T-cell (primary cell): ENCODE measurements around the gene CHTF18. TPM values are rescaled to one million over a fixed set of nuclear protein-coding genes. Genes with fewer than 3 reads are reported as not detected.

ENCODE experiments used
- ATAC-seq, 4 experiments: fragments of 200-7000 bp in 3 of 4; fragments of 150-1000 bp in 1 of 4; cut with Tn5 transposase; replicated peaks in 1 of 4; 1 replicate in 3 of 4; 2 replicates in 1 of 4; pipeline ENCODE4 v1.10.0; 2021; ENCODE audit warnings: moderate library complexity in 3 of 4, mild to moderate bottlenecking in 2 of 4, moderate number of reproducible peaks in 1 of 4
- CTCF ChIA-PET, 2 donors: fragments of 300-600 bp; sonication (Branson Sonifier 250); formaldehyde crosslinking; loops; one replicate each; lab custom pipeline; 2022; ENCODE audit warnings: antibody characterized with exemption in 2 of 2; lab: Charles Lee
- POLR2A ChIA-PET, 2 donors: fragments of 300-600 bp; sonication (Branson Sonifier 250); formaldehyde crosslinking; loops; one replicate each; lab custom pipeline; 2022; ENCODE audit warnings: antibody characterized with exemption in 2 of 2; lab: Charles Lee
- DNase-seq, 35 experiments: peaks; one replicate each; pipeline versions ENCODE4 v3.0.0 to v3.0.0-alpha.2; 2013 to 2023
- H3K27ac ChIP-seq: one replicate; pipeline ENCODE4 v1.5.1; 2013; ENCODE audit warnings: low read length
- H3K27me3 ChIP-seq, 2 experiments: replicated peaks in 1 of 2; 1 replicate in 1 of 2; 2 replicates in 1 of 2; pipeline versions ENCODE4 v1.6.1 to v1.7.0; 2013; ENCODE audit warnings: low read length in 1 of 2, mixed read lengths in 1 of 2; ENCODE audit not compliant: control insufficient read depth in 2 of 2, insufficient read depth in 2 of 2; ENCODE audit errors: extremely low read depth in 1 of 2
- H3K36me3 ChIP-seq, 2 donors: 1 replicate in 1 of 2; 2 replicates in 1 of 2; pipeline versions ENCODE4 v1.6.1 to v1.7.0; 2013; ENCODE audit warnings: low read length in 1 of 2; ENCODE audit not compliant: control insufficient read depth in 2 of 2, insufficient read depth in 1 of 2; ENCODE audit errors: extremely low read depth in 1 of 2
- H3K4me1 ChIP-seq, 2 experiments: 1 replicate in 1 of 2; 2 replicates in 1 of 2; pipeline versions ENCODE4 v1.6.1 to v1.7.0; 2013; ENCODE audit warnings: low read length in 2 of 2, mixed read lengths in 1 of 2; ENCODE audit not compliant: insufficient read depth in 2 of 2, control insufficient read depth in 1 of 2; ENCODE audit errors: extremely low read depth in 1 of 2
- H3K4me3 ChIP-seq, 2 donors: 1 replicate in 1 of 2; 2 replicates in 1 of 2; pipeline versions ENCODE4 v1.5.1 to v1.7.0; 2013; ENCODE audit warnings: mild to moderate bottlenecking in 2 of 2, low read length in 1 of 2, moderate library complexity in 1 of 2; ENCODE audit not compliant: control insufficient read depth in 1 of 2; ENCODE audit errors: extremely low read depth in 1 of 2
- H3K9me3 ChIP-seq: 2 replicates; pipeline ENCODE4 v1.7.0; 2013
- H3K27ac Mint-ChIP-seq, 2 donors: one replicate each; pipeline ENCODE4 v1.8.0; 2020 to 2021; ENCODE audit warnings: mild to moderate bottlenecking in 2 of 2, mixed read lengths in 2 of 2
- H3K27me3 Mint-ChIP-seq, 2 donors: one replicate each; pipeline ENCODE4 v1.8.0; 2021 to 2022; ENCODE audit warnings: mixed read lengths in 2 of 2
- H3K36me3 Mint-ChIP-seq: one replicate; pipeline ENCODE4 v1.8.0; 2021; ENCODE audit warnings: mixed read lengths
- H3K4me1 Mint-ChIP-seq, 3 donors: one replicate each; pipeline ENCODE4 v1.8.0; 2020 to 2022; ENCODE audit warnings: mixed read lengths in 3 of 3, mild to moderate bottlenecking in 1 of 3
- H3K4me3 Mint-ChIP-seq, 3 donors: one replicate each; pipeline ENCODE4 v1.8.0; 2020 to 2022; ENCODE audit warnings: mild to moderate bottlenecking in 3 of 3, mixed read lengths in 3 of 3, moderate library complexity in 3 of 3
- H3K9me3 Mint-ChIP-seq, 3 donors: one replicate each; pipeline ENCODE4 v1.8.0; 2020 to 2022; ENCODE audit warnings: mixed read lengths in 3 of 3
- WGBS: methylation state at CpG from one replicate; pipeline ENCODE4 v1.1.5; 2013; ENCODE audit warnings: missing lambda C conversion rate; ENCODE audit not compliant: insufficient coverage; 5-methylcytosine and 5-hydroxymethylcytosine counted together
- total RNA-seq, 35 experiments: library from RNA in 6 of 35; stranded (reverse) in 6 of 35; fragments of 120-200 nt in 1 of 35; gene quantifications; one replicate each; pipeline versions ENCODE4 v1.2.1 to v1.2.4 and lab custom pipeline; 2013 to 2026

Gene CHTF18
- total RNA-seq, 5 donors from 2014 or later (not counting 1 experiment from before 2014, with no cell fraction given) = 29.6 to 73.2 (median 49.5) TPM

DNA sequence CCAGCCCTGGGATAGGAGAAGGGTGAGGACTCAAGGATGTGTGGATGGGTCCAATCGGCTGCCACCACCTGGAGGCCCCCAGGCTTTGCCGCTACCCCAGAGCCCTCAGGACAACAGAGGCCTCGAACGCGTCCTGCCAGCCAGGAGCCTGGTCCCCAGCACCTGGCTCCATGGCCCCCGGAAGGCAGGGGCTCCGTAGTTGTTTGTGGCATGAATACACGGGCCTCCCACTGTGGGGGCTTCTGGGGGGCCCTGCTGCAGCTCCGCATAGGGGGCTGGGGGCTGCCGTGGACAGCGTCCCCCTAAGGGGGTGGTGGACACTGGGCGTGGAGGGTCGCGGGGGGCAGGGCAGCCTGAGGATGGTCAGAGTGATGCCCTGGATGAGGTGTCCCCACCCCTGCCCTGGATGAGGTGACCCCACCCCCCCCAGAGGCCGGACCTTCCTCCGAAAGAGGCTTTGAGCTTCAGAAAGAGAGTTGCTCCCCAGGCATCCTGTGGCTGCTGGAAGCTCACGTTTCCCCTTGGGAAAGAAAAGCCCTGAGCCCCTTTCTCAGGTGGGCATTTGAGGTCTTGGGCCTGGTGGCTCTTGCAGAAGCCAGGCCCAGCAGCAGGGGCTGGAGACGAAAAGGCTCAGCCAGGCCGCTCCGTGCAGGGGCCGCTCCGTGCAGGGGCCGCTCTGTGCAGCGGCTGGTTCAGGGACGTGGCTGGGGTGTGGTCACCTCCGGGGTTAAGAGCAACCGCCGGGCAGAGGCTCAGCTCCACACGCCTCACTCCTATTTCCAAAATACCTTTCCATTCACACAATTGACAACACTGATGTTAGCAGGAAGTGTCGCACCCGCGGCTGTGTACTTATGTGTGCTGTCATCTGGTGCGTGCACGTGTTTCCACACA, 52.4 kb downstream of the CHTF18 start:
- no peak overlapping the region for H3K4me3 Mint-ChIP-seq
- Histone ChIP-seq H3K27me3 (peaks cover 0 to 41% of the 10 kb centered on the region in 2 experiments), H3K4me3 (no peak overlapping the region), H3K4me1 (no peaks in the 10 kb centered on the region), H3K36me3 (no peaks in the 10 kb centered on the region), H3K9me3 (no peaks in the 10 kb centered on the region), H3K27ac (no peak overlapping the region)
- no peak overlapping the region for H3K27ac Mint-ChIP-seq
- ATAC-seq (no peak), DNase-seq (no peak)
- peaks cover 0 to 4% (median 0%) of the 10 kb centered on the region in 3 donors for H3K9me3 Mint-ChIP-seq
- POLR2A ChIA-PET = interaction anchor here in 1 of 2 donors (0.6 kb wide), 1 partner anchor 678 kb away, joined by 3 read pairs; no protein-coding TSS in a partner anchor
- CTCF ChIA-PET = no interaction called here
- H3K4me1 Mint-ChIP-seq = no peaks in the 10 kb centered on the region
- H3K27me3 Mint-ChIP-seq = peaks cover 4 to 5% of the 10 kb centered on the region in 2 donors
- H3K36me3 Mint-ChIP-seq = no peaks in the 10 kb centered on the region
- 91% methylated on average over 24 of the region's 34 CpGs for WGBS

DNA sequence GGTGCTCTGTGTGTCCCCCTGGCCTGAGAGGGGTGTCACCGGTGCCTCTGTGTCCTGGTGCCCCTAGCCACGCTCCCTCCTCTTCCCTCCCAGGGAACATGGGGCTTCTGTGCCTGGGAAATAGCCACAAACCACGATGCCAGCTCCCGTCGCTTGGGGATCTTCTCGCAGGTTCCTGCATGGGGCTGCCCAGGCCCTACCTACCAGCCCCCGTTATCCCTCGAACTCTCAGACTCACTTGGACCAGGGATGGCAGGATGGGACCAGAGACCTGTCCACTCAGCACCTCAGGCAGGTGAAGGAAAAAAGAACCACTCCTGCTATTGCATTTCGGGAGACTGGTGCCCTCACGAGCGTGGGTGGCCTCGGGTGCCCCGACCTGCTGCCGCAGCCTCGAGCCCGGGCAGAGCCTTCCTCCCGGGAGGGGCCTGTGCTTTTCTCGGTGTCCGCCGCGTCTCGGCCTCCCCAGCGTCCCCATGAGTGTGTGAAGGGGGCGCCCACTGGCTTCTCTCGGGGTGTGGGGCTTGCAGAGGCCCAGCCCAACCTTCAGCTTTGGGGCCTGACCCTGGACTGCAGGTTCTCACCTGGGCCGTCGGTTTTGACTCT, 53.1 kb downstream of the CHTF18 start:
- Histone ChIP-seq H3K27ac (no peak overlapping the region), H3K27me3 (peaks cover 0 to 41% of the 10 kb centered on the region in 2 experiments), H3K4me1 (no peaks in the 10 kb centered on the region), H3K36me3 (no peaks in the 10 kb centered on the region), H3K4me3 (no peak overlapping the region), H3K9me3 (no peaks in the 10 kb centered on the region)
- Mint-ChIP-seq H3K4me3 (no peak overlapping the region), H3K27ac (no peak overlapping the region), H3K9me3 (no peaks in the 10 kb centered on the region), H3K27me3 (peaks cover 4 to 5% of the 10 kb centered on the region in 2 donors), H3K36me3 (no peaks in the 10 kb centered on the region), H3K4me1 (no peaks in the 10 kb centered on the region)
- 79% methylated on average over 23 of the region's 27 CpGs for WGBS
- DNase-seq = no peak
- no peak for ATAC-seq
- CTCF ChIA-PET = no interaction called here
- POLR2A ChIA-PET = interaction anchor here in 1 of 2 donors (0.6 kb wide), 1 partner anchor 678 kb away, joined by 3 read pairs; no protein-coding TSS in a partner anchor

DNA sequence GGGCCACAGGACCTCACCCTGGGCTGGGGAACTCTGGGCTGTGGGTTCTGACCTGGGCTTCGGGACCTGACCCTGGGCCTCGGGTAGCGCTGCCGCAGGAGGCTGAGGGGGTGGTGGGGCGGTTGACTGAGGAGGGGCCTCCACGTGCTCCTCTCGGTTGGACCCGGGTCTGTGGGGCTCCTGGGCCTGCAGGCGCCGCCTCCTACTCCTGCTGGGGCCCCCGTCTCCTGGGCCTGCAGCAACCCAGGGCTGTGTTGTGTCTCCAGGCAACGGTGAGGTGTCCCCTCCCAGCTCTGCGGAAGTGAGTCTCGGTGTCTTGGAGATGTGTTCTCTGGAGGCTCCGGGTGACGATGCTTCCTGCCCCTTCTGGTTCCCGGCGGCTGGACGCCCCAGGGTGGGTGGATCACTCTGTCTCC, 53.6 kb downstream of the CHTF18 start:
- 81% methylated on average over 13 of the region's 19 CpGs for WGBS
- no peaks in the 10 kb centered on the region for H3K9me3 Mint-ChIP-seq
- CTCF ChIA-PET = no interaction called here
- peaks cover 4 to 5% of the 10 kb centered on the region in 2 donors for H3K27me3 Mint-ChIP-seq
- H3K27ac ChIP-seq = no peak overlapping the region
- H3K4me3 Mint-ChIP-seq = no peak overlapping the region
- no peaks in the 10 kb centered on the region for H3K36me3 ChIP-seq
- H3K4me1 Mint-ChIP-seq = no peaks in the 10 kb centered on the region
- no peak overlapping the region for H3K27ac Mint-ChIP-seq
- peaks cover 0 to 41% of the 10 kb centered on the region in 2 experiments for H3K27me3 ChIP-seq
- no peaks in the 10 kb centered on the region for H3K4me1 ChIP-seq
- H3K4me3 ChIP-seq = no peak overlapping the region
- ATAC-seq (no peak), DNase-seq (no peak)
- no peaks in the 10 kb centered on the region for H3K36me3 Mint-ChIP-seq
- POLR2A ChIA-PET = no interaction called here
- no peaks in the 10 kb centered on the region for H3K9me3 ChIP-seq

DNA sequence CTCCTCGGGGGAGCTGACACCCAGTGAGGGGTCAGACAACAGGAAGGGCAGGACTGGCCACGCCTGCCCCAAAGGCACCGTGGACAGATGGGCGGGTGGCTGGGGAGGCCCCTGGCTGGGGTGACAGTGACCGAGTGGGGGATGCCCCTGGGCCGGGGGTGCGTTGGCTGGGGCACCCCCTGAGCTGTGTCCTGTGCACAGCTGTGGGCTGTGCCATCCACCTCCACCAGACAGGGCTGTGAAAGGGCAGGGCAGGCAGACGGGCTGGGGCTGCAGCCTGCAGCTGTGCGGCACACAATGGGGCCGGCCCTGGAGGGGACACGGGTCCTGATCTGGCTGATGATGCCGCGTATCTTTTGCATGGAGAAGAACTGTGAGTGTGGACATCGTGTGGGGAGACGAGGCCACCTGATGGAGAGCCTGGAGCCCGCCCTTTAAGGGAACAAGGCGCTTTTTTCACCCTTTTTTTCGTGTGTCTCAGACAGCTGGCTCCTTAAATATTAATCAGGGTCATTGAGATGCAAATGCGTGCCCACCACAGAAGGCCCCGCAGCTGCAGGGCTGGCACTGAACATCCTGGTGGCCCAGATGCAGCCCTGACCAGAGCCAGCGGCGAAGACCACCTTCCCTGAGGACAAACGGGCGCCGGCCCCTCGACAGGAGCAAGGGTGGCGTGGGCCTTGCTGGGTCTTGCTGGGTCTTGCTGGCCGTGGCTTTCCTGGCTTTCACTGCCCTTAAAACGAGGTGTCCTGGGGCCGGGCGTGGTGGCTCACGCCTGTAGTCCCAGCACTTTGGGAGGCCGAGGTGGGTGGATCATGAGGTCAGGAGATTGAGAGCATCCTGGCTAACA, 54.5 kb downstream of the CHTF18 start:
- Mint-ChIP-seq H3K9me3 (no peaks in the 10 kb centered on the region), H3K27me3 (peaks cover 4 to 5% of the 10 kb centered on the region in 2 donors), H3K27ac (no peak overlapping the region), H3K4me1 (no peaks in the 10 kb centered on the region), H3K4me3 (no peak overlapping the region), H3K36me3 (no peaks in the 10 kb centered on the region)
- H3K27me3 ChIP-seq = peaks cover 0 to 41% of the 10 kb centered on the region in 2 experiments
- H3K4me1 ChIP-seq = no peaks in the 10 kb centered on the region
- H3K9me3 ChIP-seq = no peaks in the 10 kb centered on the region
- no peak for ATAC-seq
- ChIA-PET POLR2A (no interaction called here), CTCF (no interaction called here)
- DNase-seq = no peak
- 83% methylated on average over 32 of the region's 33 CpGs for WGBS
- no peak overlapping the region for H3K4me3 ChIP-seq
- H3K27ac ChIP-seq = no peak overlapping the region
- H3K36me3 ChIP-seq = no peaks in the 10 kb centered on the region

DNA sequence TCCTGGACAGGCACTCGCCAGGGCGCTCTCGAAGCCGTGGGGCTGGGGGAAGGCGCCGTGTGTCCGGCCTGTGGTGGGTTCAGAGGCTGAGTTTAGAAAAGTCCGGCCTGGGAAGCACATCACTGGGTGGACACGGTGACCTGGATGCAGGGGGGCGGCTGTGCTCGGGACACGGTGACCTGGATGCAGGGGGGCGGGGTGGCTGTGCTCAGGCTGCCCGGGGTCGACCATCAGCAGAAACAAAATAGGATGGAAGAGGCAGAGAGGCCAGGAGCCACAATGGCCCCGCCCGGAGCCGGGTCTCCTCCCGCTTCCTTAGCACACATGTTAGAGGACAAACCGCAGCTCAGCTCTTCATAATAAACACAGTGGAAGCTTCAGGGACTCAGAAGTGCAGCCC, 55.4 kb downstream of the CHTF18 start:
- ChIA-PET CTCF (no interaction called here), POLR2A (no interaction called here)
- Mint-ChIP-seq H3K27me3 (peaks cover under 1 to 3% of the 10 kb centered on the region in 2 donors), H3K4me3 (no peak overlapping the region), H3K9me3 (no peaks in the 10 kb centered on the region), H3K27ac (no peak overlapping the region), H3K36me3 (no peaks in the 10 kb centered on the region), H3K4me1 (no peaks in the 10 kb centered on the region)
- Histone ChIP-seq H3K27ac (no peak overlapping the region), H3K4me3 (no peak overlapping the region), H3K9me3 (no peaks in the 10 kb centered on the region), H3K27me3 (peaks cover 0 to 41% of the 10 kb centered on the region in 2 experiments), H3K4me1 (no peaks in the 10 kb centered on the region), H3K36me3 (no peaks in the 10 kb centered on the region)
- DNase-seq (no peak), ATAC-seq (no peak)
- 97% methylated on average over 15 of the region's 20 CpGs for WGBS
